Testis (tissue), 3 donors: ENCODE measurements around the gene SMG6. TPM values are rescaled to one million over a fixed set of nuclear protein-coding genes. Genes with fewer than 3 reads are reported as not detected.

Experiments
- DNase-seq: peaks from one replicate; pipeline ENCODE4 v3.0.0-alpha.2; 2019
- H3K27ac ChIP-seq, 2 donors: fragments of 200-600 bp; sonication (generic); one replicate each; pipeline ENCODE4 v1.5.1; 2019
- H3K27me3 ChIP-seq: fragments of 200-600 bp; sonication (generic); one replicate; pipeline ENCODE4 v1.5.1; 2019
- H3K36me3 ChIP-seq: fragments of 200-600 bp; sonication (generic); one replicate; pipeline ENCODE4 v1.5.1; 2017; ENCODE audit warnings: low read depth; ENCODE audit errors: missing control alignments
- H3K4me1 ChIP-seq: fragments of 200-600 bp; sonication (generic); one replicate; pipeline ENCODE4 v1.5.1; 2019
- H3K4me3 ChIP-seq, 2 donors: fragments of 200-600 bp; sonication (generic); one replicate each; pipeline ENCODE4 v1.5.1; 2017 to 2019
- H3K9me3 ChIP-seq: fragments of 200-600 bp; sonication (generic); one replicate; pipeline ENCODE4 v1.5.1; 2017
- CTCF ChIP-seq, 3 experiments: fragments of 450-650 bp in 2 of 3; fragments of 200-600 bp in 1 of 3; sonication (generic) in 1 of 3; IDR thresholded peaks; one replicate each; pipeline ENCODE4 v1.5.1; 2016 to 2019; ENCODE audit warnings: antibody characterized with exemption in 3 of 3, mild to moderate bottlenecking in 2 of 3, moderate library complexity in 1 of 3
- POLR2A ChIP-seq: fragments of 450-650 bp; IDR thresholded peaks from one replicate; pipeline ENCODE4 v1.6.1; 2017; ENCODE audit warnings: antibody characterized with exemption, mild to moderate bottlenecking, moderate library complexity
- WGBS, 2 donors: methylation state at CpG; one replicate each; pipeline ENCODE4 v1.1.5; 2018; 5-methylcytosine and 5-hydroxymethylcytosine counted together
- intact Hi-C: fragments of 100-400 bp; cut with DNase I; formaldehyde crosslinking; loops from one replicate; pipeline ENCODE4 v1.15.1; 2023; ENCODE audit warnings: low total_unique reads
- polyA plus RNA-seq: library from polyadenylated mRNA; stranded (reverse); fragments of 350-450 nt; fragmentation: Illumina TruSeq; extraction: RNeasy Lipid Tissue Mini Kit (QIAGEN cat#74804); gene quantifications from one replicate; pipeline ENCODE4 v1.2.3, GENCODE V29; 2014; ENCODE audit warnings: low read depth, low replicate concordance; ENCODE audit not compliant: insufficient read depth
- total RNA-seq, 2 donors: library from RNA; depleted of rRNA; stranded (reverse); fragments of >200 nt; gene quantifications; one replicate each; pipeline ENCODE4 v1.2.3, GENCODE V29; 2016

The SMG6 gene
- total and polyA plus RNA-seq, 3 donors from 2014 or later, result 68.7 to 86.5 (median 80.6) TPM

GRCh38 chr17:2057760-2058585 lies 245.6 kb downstream of the SMG6 start:
- H3K4me3 ChIP-seq, result peak overlapping the region; percentile 58 to 66
- H3K4me1 ChIP-seq, result peaks cover 34% of the 10 kb centered on the region
- peak overlapping the region; percentile 75 to 92 for H3K27ac ChIP-seq
- intact Hi-C loops, result no loop called here
- no peak for DNase-seq
- no peak for TF ChIP-seq CTCF (IDR thresholded peaks at IDR 0.05)
- no peak for TF ChIP-seq POLR2A
- no peaks in the 10 kb centered on the region for H3K9me3 ChIP-seq
- 42 to 83% methylated on average over 15 to 93 of the region's 98 CpGs for WGBS, 2 donors
- no peaks in the 10 kb centered on the region for H3K27me3 ChIP-seq
- no peaks in the 10 kb centered on the region for H3K36me3 ChIP-seq

- Histone ChIP-seq H3K27me3 (no peaks in the 10 kb centered on the region), H3K4me3 (peak overlapping the region in 1 of 2 donors; percentile 66), H3K27ac (peak overlapping the region in 1 of 2 donors; percentile 92), H3K4me1 (peaks cover 27% of the 10 kb centered on the region), H3K9me3 (no peaks in the 10 kb centered on the region), H3K36me3 (no peaks in the 10 kb centered on the region)
- DNase-seq, result no peak
- 26 to 63% methylated on average over 8 to 49 of the region's 81 CpGs for WGBS, 2 donors
- no peak for TF ChIP-seq CTCF (IDR thresholded peaks at IDR 0.05)
- no peak for TF ChIP-seq POLR2A
- intact Hi-C loops, result no loop called here
Observed at GRCh38 chr17:2057175-2057759, 246.3 kb downstream of the SMG6 start.

GRCh38 chr17:2056206-2057174 lies 247.1 kb downstream of the SMG6 start:
- peak overlapping the region; percentile 65 to 66 for H3K4me3 ChIP-seq
- peaks cover 23% of the 10 kb centered on the region for H3K4me1 ChIP-seq
- TF ChIP-seq POLR2A (no peak), CTCF (IDR thresholded peaks at IDR 0.05) (no peak)
- H3K27ac ChIP-seq, result peak overlapping the region; percentile 77 to 92
- no peak for DNase-seq
- intact Hi-C loops, result no loop called here
- no peaks in the 10 kb centered on the region for H3K27me3 ChIP-seq
- WGBS, 2 donors, result 28 to 36% methylated on average over 22 to 71 of the region's 85 CpGs
- no peaks in the 10 kb centered on the region for H3K36me3 ChIP-seq
- H3K9me3 ChIP-seq, result no peaks in the 10 kb centered on the region

GRCh38 chr17:2055292-2056205 lies 248.0 kb downstream of the SMG6 start:
- 0 to 47% methylated on average over 5 to 51 of the region's 113 CpGs for WGBS, 2 donors
- no peaks in the 10 kb centered on the region for H3K9me3 ChIP-seq
- no peaks in the 10 kb centered on the region for H3K27me3 ChIP-seq
- H3K4me3 ChIP-seq, result peak overlapping the region; percentile 66 to 81
- TF ChIP-seq CTCF (IDR thresholded peaks at IDR 0.05) (no peak), POLR2A (no peak)
- no peaks in the 10 kb centered on the region for H3K36me3 ChIP-seq
- H3K4me1 ChIP-seq, result peaks cover 20% of the 10 kb centered on the region
- DNase-seq, result no peak
- peak overlapping the region; percentile 88 to 92 for H3K27ac ChIP-seq
- intact Hi-C loops, result loop anchor here (2.0 kb wide), 1 partner anchor 189 kb away; no protein-coding TSS in a partner anchor
